PC-3 (cell line): ENCODE measurements around the gene SLC4A4. TPM values are rescaled to one million over a fixed set of nuclear protein-coding genes. Genes with fewer than 3 reads are reported as not detected.

ENCODE experiments used
- ATAC-seq: fragments of 200-7000 bp; cut with Tn5 transposase; 2 replicates; pipeline ENCODE4 v1.9.1; 2020; ENCODE audit warnings: mild to moderate bottlenecking, moderate library complexity
- BruUV-seq: library from RNA; stranded (reverse); fragments of 400-500 nt; replicated peaks from 2 replicates; lab custom pipeline; 2021; lab: Mats Ljungman, UMichigan
- CTCF ChIA-PET: fragments of 300-600 bp; sonication (Branson Sonifier 250); formaldehyde crosslinking; loops from one replicate; lab custom pipeline; 2022; ENCODE audit warnings: antibody characterized with exemption; lab: Charles Lee
- POLR2A ChIA-PET: fragments of 300-600 bp; sonication (Branson Sonifier 250); formaldehyde crosslinking; loops from one replicate; lab custom pipeline; 2022; ENCODE audit warnings: antibody characterized with exemption; ENCODE audit not compliant: unreplicated experiment; lab: Charles Lee
- DNase-seq: peaks from one replicate; pipeline ENCODE4 v3.0.0-alpha.2; 2015
- H2AFZ ChIP-seq: fragments of 300-600 bp; sonication (generic); 2 replicates; pipeline ENCODE4 v1.6.0; 2016; ENCODE audit warnings: antibody characterized with exemption, low read length
- H3F3A ChIP-seq: fragments of 300-600 bp; sonication (generic); one replicate; pipeline ENCODE4 v1.6.0; 2017; ENCODE audit warnings: antibody characterized with exemption, low read length, control low read depth, mild to moderate bottlenecking; ENCODE audit not compliant: unreplicated experiment
- H3K27ac ChIP-seq: fragments of 300-600 bp; sonication (generic); 2 replicates; pipeline ENCODE4 v1.5.1; 2016; ENCODE audit warnings: mild to moderate bottlenecking, low read length
- H3K27me3 ChIP-seq: fragments of 300-600 bp; sonication (generic); 2 replicates; pipeline ENCODE4 v1.6.1; 2016; ENCODE audit warnings: low read length, mixed read lengths
- H3K36me3 ChIP-seq: fragments of 300-600 bp; sonication (generic); 2 replicates; pipeline ENCODE4 v1.6.1; 2016; ENCODE audit warnings: low read depth, mixed run types, low read length, mixed read lengths
- H3K4me1 ChIP-seq: fragments of 300-600 bp; sonication (generic); 2 replicates; pipeline ENCODE4 v1.5.1; 2016; ENCODE audit warnings: low read length; ENCODE audit not compliant: insufficient read depth
- H3K4me2 ChIP-seq: fragments of 300-600 bp; sonication (generic); 2 replicates; pipeline ENCODE4 v1.6.0; 2016; ENCODE audit warnings: low read length
- H3K4me3 ChIP-seq: fragments of 300-600 bp; sonication (generic); 2 replicates; pipeline ENCODE4 v1.5.1; 2016; ENCODE audit warnings: mild to moderate bottlenecking, low read length, mixed read lengths
- H3K79me2 ChIP-seq: fragments of 300-600 bp; sonication (generic); 2 replicates; pipeline ENCODE4 v1.6.1; 2017; ENCODE audit warnings: low read length, mixed read lengths
- H3K9ac ChIP-seq: fragments of 300-600 bp; sonication (generic); 2 replicates; pipeline ENCODE4 v1.6.0; 2016; ENCODE audit warnings: mild to moderate bottlenecking, low read length
- H3K9me2 ChIP-seq: fragments of 300-600 bp; sonication (generic); replicated peaks from 2 replicates; pipeline ENCODE4 v1.6.1; 2016; ENCODE audit warnings: mixed run types, low read length, mixed read lengths
- H3K9me3 ChIP-seq: fragments of 300-600 bp; sonication (generic); 2 replicates; pipeline ENCODE4 v1.6.1; 2016; ENCODE audit warnings: low read length, mixed read lengths
- H4K20me1 ChIP-seq: fragments of 300-600 bp; sonication (generic); 2 replicates; pipeline ENCODE4 v1.6.1; 2016; ENCODE audit warnings: low read length, mixed read lengths
- EZH2 ChIP-seq: fragments of 300-600 bp; sonication (generic); IDR thresholded peaks from one replicate; pipeline ENCODE4 v1.6.1; 2017; ENCODE audit warnings: antibody characterized with exemption, mild to moderate bottlenecking, low read length; ENCODE audit not compliant: unreplicated experiment
- EZH2phosphoT487 ChIP-seq: fragments of 300-600 bp; sonication (generic); IDR thresholded peaks from 2 replicates; pipeline ENCODE4 v1.6.1; 2018; ENCODE audit warnings: mild to moderate bottlenecking, antibody characterized with exemption, low read length, borderline replicate concordance
- intact Hi-C: fragments of 100-400 bp; cut with micrococcal nuclease; formaldehyde crosslinking; loops from 2 replicates; pipeline ENCODE4 v1.9.0; 2023
- total RNA-seq: library from RNA; depleted of rRNA; stranded (reverse); fragments of >200 nt; gene quantifications from 2 replicates; pipeline ENCODE4 v1.2.3, GENCODE V29; 2014
- TF ChIP-seq, protein P1 (sequence below): fragments of 300-600 bp; sonication (generic); conservative IDR thresholded peaks from 2 replicates; pipeline ENCODE4 v1.5.1; 2017; ENCODE audit warnings: antibody characterized with exemption, low read depth, mild to moderate bottlenecking, low read length

The SLC4A4 gene
- total RNA-seq, 1 experiment from 2014 or later, result 0.47 TPM

DNA sequence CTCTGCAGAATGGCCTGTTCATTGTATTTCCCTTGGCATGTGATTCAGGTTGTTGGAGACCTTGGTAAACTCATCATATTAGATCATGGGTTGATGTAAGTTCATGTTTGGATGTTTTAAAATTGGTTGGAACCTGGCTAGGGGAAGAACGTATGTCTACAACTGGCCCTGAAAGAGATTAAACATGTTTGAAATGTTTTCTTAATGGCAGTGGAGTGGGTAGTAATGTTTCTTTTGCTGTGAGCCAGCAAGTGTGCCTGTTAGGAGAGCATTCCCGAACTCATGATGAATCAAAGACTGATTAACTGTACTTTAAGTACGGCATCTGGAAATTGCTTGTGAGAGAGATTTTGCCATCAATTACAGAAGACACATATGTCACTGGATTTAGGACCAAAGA is 44.5 kb upstream of the SLC4A4 start:
- H3K9ac ChIP-seq, result no peak overlapping the region
- CTCF ChIA-PET, result no interaction called here
- H2AFZ ChIP-seq, result no peak overlapping the region
- intact Hi-C loops, result no loop called here
- H3K4me1 ChIP-seq, result peaks cover 15% of the 10 kb centered on the region; the same call in 1 of the 2 replicates
- no peaks in the 10 kb centered on the region for H3K9me2 ChIP-seq
- H3F3A ChIP-seq, result no peaks in the 10 kb centered on the region
- no TSS peak for BruUV-seq
- no peak overlapping the region for H3K4me3 ChIP-seq
- H3K79me2 ChIP-seq, result no peaks in the 10 kb centered on the region
- no peaks in the 10 kb centered on the region for H3K9me3 ChIP-seq
- no peaks in the 10 kb centered on the region for H4K20me1 ChIP-seq
- H3K27ac ChIP-seq, result no peak overlapping the region
- no peak overlapping the region for H3K4me2 ChIP-seq
- no peaks in the 10 kb centered on the region for H3K27me3 ChIP-seq
- ATAC-seq, result no peak
- POLR2A ChIA-PET, result no interaction called here
- DNase-seq, result no peak
- H3K36me3 ChIP-seq, result no peaks in the 10 kb centered on the region
- TF ChIP-seq EZH2 (no peak), EZH2phosphoT487 (no peak)
- TF ChIP-seq, protein P1, sequence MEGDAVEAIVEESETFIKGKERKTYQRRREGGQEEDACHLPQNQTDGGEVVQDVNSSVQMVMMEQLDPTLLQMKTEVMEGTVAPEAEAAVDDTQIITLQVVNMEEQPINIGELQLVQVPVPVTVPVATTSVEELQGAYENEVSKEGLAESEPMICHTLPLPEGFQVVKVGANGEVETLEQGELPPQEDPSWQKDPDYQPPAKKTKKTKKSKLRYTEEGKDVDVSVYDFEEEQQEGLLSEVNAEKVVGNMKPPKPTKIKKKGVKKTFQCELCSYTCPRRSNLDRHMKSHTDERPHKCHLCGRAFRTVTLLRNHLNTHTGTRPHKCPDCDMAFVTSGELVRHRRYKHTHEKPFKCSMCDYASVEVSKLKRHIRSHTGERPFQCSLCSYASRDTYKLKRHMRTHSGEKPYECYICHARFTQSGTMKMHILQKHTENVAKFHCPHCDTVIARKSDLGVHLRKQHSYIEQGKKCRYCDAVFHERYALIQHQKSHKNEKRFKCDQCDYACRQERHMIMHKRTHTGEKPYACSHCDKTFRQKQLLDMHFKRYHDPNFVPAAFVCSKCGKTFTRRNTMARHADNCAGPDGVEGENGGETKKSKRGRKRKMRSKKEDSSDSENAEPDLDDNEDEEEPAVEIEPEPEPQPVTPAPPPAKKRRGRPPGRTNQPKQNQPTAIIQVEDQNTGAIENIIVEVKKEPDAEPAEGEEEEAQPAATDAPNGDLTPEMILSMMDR, result no peak

DNA sequence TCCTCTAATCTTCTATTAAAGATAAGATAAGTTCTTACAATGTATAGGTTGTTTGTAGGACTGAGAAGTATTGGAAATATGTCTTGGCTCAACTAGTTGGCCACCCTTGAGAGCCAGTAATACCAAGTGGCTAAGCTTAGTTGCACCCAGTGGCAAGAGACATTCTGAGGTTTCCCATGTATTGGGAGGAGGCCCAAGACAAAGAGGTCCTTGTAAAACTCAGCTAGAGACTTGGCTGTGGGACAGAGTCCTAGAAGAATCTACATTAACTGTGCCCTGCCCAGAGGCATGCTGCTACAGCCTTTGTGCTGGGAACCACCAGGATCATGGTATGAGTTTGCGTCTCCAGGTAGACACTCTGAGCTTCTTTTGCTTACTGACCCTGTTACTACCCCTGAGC is 41.9 kb upstream of the SLC4A4 start:
- H3K4me3 ChIP-seq, result no peak overlapping the region
- H2AFZ ChIP-seq, result no peak overlapping the region
- DNase-seq (no peak), ATAC-seq (peak; percentile 33; the same call in 1 of the 2 replicates)
- H3K9me3 ChIP-seq, result no peaks in the 10 kb centered on the region
- no peaks in the 10 kb centered on the region for H3K36me3 ChIP-seq
- no peaks in the 10 kb centered on the region for H3K9me2 ChIP-seq
- no peaks in the 10 kb centered on the region for H4K20me1 ChIP-seq
- no peak for TF ChIP-seq EZH2phosphoT487
- TF ChIP-seq, protein P1, result no peak
- no peak for TF ChIP-seq EZH2
- no peaks in the 10 kb centered on the region for H3K79me2 ChIP-seq
- H3F3A ChIP-seq, result no peaks in the 10 kb centered on the region
- no peak overlapping the region for H3K27ac ChIP-seq
- no peaks in the 10 kb centered on the region for H3K27me3 ChIP-seq
- H3K9ac ChIP-seq, result no peak overlapping the region
- POLR2A ChIA-PET, result no interaction called here
- CTCF ChIA-PET, result no interaction called here
- BruUV-seq, result no TSS peak
- H3K4me1 ChIP-seq, result peaks cover 10% of the 10 kb centered on the region; the same call in 1 of the 2 replicates
- no peak overlapping the region for H3K4me2 ChIP-seq
- intact Hi-C loops, result no loop called here

DNA sequence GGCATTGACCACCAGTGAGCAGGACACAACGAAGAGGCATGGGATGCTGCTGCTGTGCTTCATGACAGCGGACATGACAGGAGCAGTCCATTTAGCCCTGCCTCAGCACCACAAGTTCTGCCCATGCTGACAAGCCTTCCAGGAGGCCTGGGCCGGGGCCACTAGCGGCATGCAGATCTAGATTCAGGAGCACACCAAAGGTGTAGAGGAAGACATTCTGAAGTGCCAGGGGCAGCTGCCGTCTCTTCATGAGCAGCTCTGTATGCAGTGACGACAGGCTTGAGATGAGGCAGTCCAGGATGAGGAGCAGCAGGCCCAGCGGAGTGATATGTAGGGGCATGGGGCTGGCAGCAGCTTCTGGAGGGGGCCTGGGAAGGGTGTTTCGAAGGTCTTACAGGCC is 38.5 kb upstream of the SLC4A4 start:
- Histone ChIP-seq H3F3A (no peaks in the 10 kb centered on the region), H3K4me2 (no peak overlapping the region), H3K27ac (no peak overlapping the region), H3K4me3 (no peak overlapping the region), H3K9ac (no peak overlapping the region), H3K36me3 (no peaks in the 10 kb centered on the region), H3K4me1 (peaks cover 5% of the 10 kb centered on the region; the same call in 1 of the 2 replicates), H3K9me3 (no peaks in the 10 kb centered on the region), H3K79me2 (no peaks in the 10 kb centered on the region), H4K20me1 (no peaks in the 10 kb centered on the region), H2AFZ (no peak overlapping the region), H3K9me2 (no peaks in the 10 kb centered on the region), H3K27me3 (no peaks in the 10 kb centered on the region)
- TF ChIP-seq, protein P1, result no peak
- TF ChIP-seq EZH2phosphoT487 (no peak), EZH2 (no peak)
- ATAC-seq (no peak), DNase-seq (no peak)
- intact Hi-C loops, result no loop called here
- no TSS peak for BruUV-seq
- POLR2A ChIA-PET, result no interaction called here
- CTCF ChIA-PET, result no interaction called here
